ENCODE data around the gene HMGCL. TPM values are rescaled to one million over a fixed set of nuclear protein-coding genes. Genes with fewer than 3 reads are reported as not detected.

HMGCL gene
- total and polyA plus RNA-seq, 2 of the 13 experiments (the other 11 are each of a cell fraction or from before 2014, with no cell fraction given), result 21.3 to 41.4 TPM

GRCh38 chr1:23790696-23791515 lies 34.3 kb downstream of the HMGCL start, which contains the start of gene LYPLA2 (continued):
- no peak for TF ChIP-seq PAXIP1 (CRISPR knock-in tag; conservative IDR thresholded peaks at IDR 0.05)
- peak; percentile 72 for TF ChIP-seq U2AF1 (optimal IDR thresholded peaks at IDR 0.05; ENCODE audit: low read depth, low read length)
- TF ChIP-seq FOSL1 (CRISPR knock-in tag; IDR thresholded peaks at IDR 0.05; ENCODE audit: borderline replicate concordance), result no peak
- no peak for TF ChIP-seq ZNF629 (CRISPR knock-in tag; conservative IDR thresholded peaks at IDR 0.05)
- no peak for TF ChIP-seq LBX2 (CRISPR knock-in tag; IDR thresholded peaks at IDR 0.05; ENCODE audit: borderline replicate concordance)
- TF ChIP-seq REL (CRISPR knock-in tag; conservative IDR thresholded peaks at IDR 0.05), result no peak
- no peak for TF ChIP-seq HMGA1 (CRISPR knock-in tag; conservative IDR thresholded peaks at IDR 0.05)
- no peak for TF ChIP-seq ZNF7 (CRISPR knock-in tag; IDR thresholded peaks at IDR 0.05)
- TF ChIP-seq MATR3 (CRISPR knock-in tag; IDR thresholded peaks at IDR 0.05), result no peak
- TF ChIP-seq ZFP41 (CRISPR knock-in tag; IDR thresholded peaks at IDR 0.05; ENCODE audit: borderline replicate concordance), result no peak
- no peak for TF ChIP-seq FOXK1 (CRISPR knock-in tag; IDR thresholded peaks at IDR 0.05; ENCODE audit: borderline replicate concordance, low read depth)
- TF ChIP-seq PAX8 (CRISPR knock-in tag; IDR thresholded peaks at IDR 0.05; ENCODE audit: borderline replicate concordance), result no peak
- no peak for TF ChIP-seq ZNF138 (CRISPR knock-in tag; IDR thresholded peaks at IDR 0.05; ENCODE audit: low read depth)
- no peak for TF ChIP-seq ZNF816 (CRISPR knock-in tag; IDR thresholded peaks at IDR 0.05; ENCODE audit: borderline replicate concordance)
- no peak for TF ChIP-seq ZNF224 (CRISPR knock-in tag; IDR thresholded peaks at IDR 0.05)
- no peak for TF ChIP-seq RFX5 (IDR thresholded peaks at IDR 0.05; ENCODE audit: low read depth, low read length)
- no peak for TF ChIP-seq SETDB1 (CRISPR knock-in tag; IDR thresholded peaks at IDR 0.05; ENCODE audit: borderline replicate concordance)
- no peak for TF ChIP-seq SRSF4 (IDR thresholded peaks at IDR 0.05; ENCODE audit: low read depth, low read length, poor library complexity, severe bottlenecking)
- no peak for TF ChIP-seq SIN3B (IDR thresholded peaks at IDR 0.05; ENCODE audit: low read length)
- peak; percentile 98 for TF ChIP-seq YY1 (IDR thresholded peaks at IDR 0.05; ENCODE audit: insufficient read depth, insufficient replicate concordance, low read depth, low read length)
- peak; percentile 91 for TF ChIP-seq KDM2A (CRISPR knock-in tag; IDR thresholded peaks at IDR 0.05; ENCODE audit: borderline replicate concordance, low read depth)
- TF ChIP-seq GATAD1 (CRISPR knock-in tag; IDR thresholded peaks at IDR 0.05), result peak; percentile 90
- no peak for TF ChIP-seq ZNF660 (CRISPR knock-in tag; IDR thresholded peaks at IDR 0.05; ENCODE audit: borderline replicate concordance, low read depth)
- TF ChIP-seq TERF1 (CRISPR knock-in tag; IDR thresholded peaks at IDR 0.05), result no peak
- no peak for TF ChIP-seq BORCS8-MEF2B (CRISPR knock-in tag; IDR thresholded peaks at IDR 0.05)
- no peak for TF ChIP-seq ZNF484 (CRISPR knock-in tag; IDR thresholded peaks at IDR 0.05; ENCODE audit: borderline replicate concordance, low read depth)
